Transverse colon (tissue), 4 donors: ENCODE data around the gene SLC15A2. TPM values are rescaled to one million over a fixed set of nuclear protein-coding genes. Genes with fewer than 3 reads are reported as not detected.
A peak's percentile ranks its signal among the peaks of the same experiment; 100 is the strongest.
"Not testable (repeated sequence)": the region's sequence is repeated elsewhere in the genome, so short reads cannot be mapped to it uniquely, and the experiment has no call there.

Experiments
- DNase-seq: peaks from one replicate; pipeline ENCODE4 v3.0.0-alpha.2; 2019
- H3K27ac ChIP-seq, 4 donors: fragments of 200-600 bp; sonication (generic); 2 replicates each; pipeline ENCODE4 v1.5.1; 2016 to 2018; ENCODE audit warnings: inconsistent platforms in 4 of 4
- H3K27me3 ChIP-seq: fragments of 200-600 bp; sonication (generic); 2 replicates; pipeline ENCODE4 v1.5.1; 2017; ENCODE audit warnings: inconsistent platforms
- H3K36me3 ChIP-seq, 4 donors: fragments of 200-600 bp; sonication (generic); 2 replicates each; pipeline ENCODE4 v1.5.1; 2017 to 2019; ENCODE audit warnings: inconsistent platforms in 4 of 4
- H3K4me1 ChIP-seq, 4 donors: fragments of 200-600 bp; sonication (generic); 2 replicates each; pipeline ENCODE4 v1.5.1; 2017 to 2020; ENCODE audit warnings: inconsistent platforms in 4 of 4
- H3K4me3 ChIP-seq, 4 donors: fragments of 200-600 bp; sonication (generic); 1 replicate in 1 of 4; 2 replicates in 3 of 4; pipeline versions ENCODE4 v1.5.1 to v1.6.1; 2017 to 2019; ENCODE audit warnings: inconsistent platforms in 4 of 4
- H3K9me3 ChIP-seq, 2 donors: fragments of 200-600 bp; sonication (generic); 2 replicates each; pipeline ENCODE4 v1.5.1; 2017 to 2019; ENCODE audit warnings: inconsistent platforms in 2 of 2
- CTCF ChIP-seq, 5 experiments: fragments of 200-600 bp in 3 of 5; fragments of 450-650 bp in 2 of 5; sonication (generic) in 3 of 5; IDR thresholded peaks; 1 replicate in 2 of 5; 2 replicates in 3 of 5; pipeline ENCODE4 v1.5.1; 2016 to 2017; ENCODE audit warnings: antibody characterized with exemption in 5 of 5, inconsistent platforms in 3 of 5, mild to moderate bottlenecking in 2 of 5, moderate library complexity in 1 of 5
- EP300 ChIP-seq: sonication (generic); formaldehyde crosslinking; IDR thresholded peaks from one replicate; pipeline ENCODE4 v1.6.1; 2017; ENCODE audit warnings: antibody characterized with exemption, low read depth
- POLR2A ChIP-seq: fragments of 450-650 bp; IDR thresholded peaks from one replicate; pipeline ENCODE4 v1.6.1; 2016; ENCODE audit warnings: antibody characterized with exemption, mild to moderate bottlenecking, moderate library complexity
- POLR2AphosphoS5 ChIP-seq, 3 donors: sonication (generic); formaldehyde crosslinking; IDR thresholded peaks; one replicate each; pipeline ENCODE4 v1.6.1; 2016; ENCODE audit warnings: antibody characterized with exemption in 3 of 3
- WGBS, 2 donors: methylation state at CpG; one replicate each; pipeline ENCODE4 v1.1.5; 2018; ENCODE audit warnings: low coverage in 1 of 2; 5-methylcytosine and 5-hydroxymethylcytosine counted together
- in situ Hi-C, 4 donors: fragments of 200-750 bp; cut with MboI; loops; one replicate each; pipeline versions ENCODE4 v1.15.0 to v1.15.1; 2017; ENCODE audit warnings: low sequenced_read_pairs in 3 of 4, low pct_ligation_motif_present in 1 of 4, low pct_unique_long_range_greater_than_20kb in 1 of 4
- intact Hi-C: fragments of 100-400 bp; cut with DNase I; formaldehyde crosslinking; loops from one replicate; pipeline ENCODE4 v1.15.1; 2023; ENCODE audit warnings: low total_unique reads
- total RNA-seq, 4 donors: library from RNA; depleted of rRNA; stranded (reverse); fragments of >200 nt; gene quantifications; one replicate each; pipeline ENCODE4 v1.1.0, GENCODE V29; 2016

The SLC15A2 gene
- total RNA-seq, 4 donors from 2014 or later: 1.1 to 5.6 (median 2.7) TPM

- H3K27me3 ChIP-seq: no peaks in the 10 kb centered on the region
- H3K27ac ChIP-seq: no peak overlapping the region
- DNase-seq: no peak
- no peaks in the 10 kb centered on the region for H3K4me1 ChIP-seq
- in situ Hi-C loops: no loop called here
- no peaks in the 10 kb centered on the region for H3K9me3 ChIP-seq
- WGBS, 2 donors: 91% methylated on average over 1 of the region's 1 CpG; no CpG with 5 or more reads in 1 of the 2 donors
- no peak overlapping the region for H3K4me3 ChIP-seq
- intact Hi-C loops: no loop called here
- no peak for TF ChIP-seq POLR2A
- no peak for TF ChIP-seq CTCF (IDR thresholded peaks at IDR 0.05)
- TF ChIP-seq EP300: no peak
- no peak for TF ChIP-seq POLR2AphosphoS5 (IDR thresholded peaks at IDR 0.05)
- peaks cover 0 to 3% (median 0%) of the 10 kb centered on the region in 4 donors for H3K36me3 ChIP-seq
Measured at GRCh38 chr3:121926380-121926779, 32.2 kb downstream of the SLC15A2 start.

- H3K9me3 ChIP-seq, H3K27me3 ChIP-seq, intact Hi-C loops, H3K36me3 ChIP-seq, in situ Hi-C loops: not testable (repeated sequence)
- peak; percentile 54 for DNase-seq
- Histone ChIP-seq H3K4me1 (peaks cover 0 to 15% (median 7%) of the 10 kb centered on the region in 4 donors), H3K27ac (peak overlapping the region; percentile 3 to 71 (median 54)), H3K4me3 (peak overlapping the region in 1 of 4 donors; percentile 34)
- TF ChIP-seq POLR2AphosphoS5 (IDR thresholded peaks at IDR 0.05): peak in 2 of 3 donors; percentile 33 to 63
- WGBS, 2 donors: 77% methylated on average over 28 of the region's 29 CpGs; no CpG with 5 or more reads in 1 of the 2 donors
Measured at GRCh38 chr3:121938141-121938855, 44.1 kb downstream of the SLC15A2 start.

- H3K27ac ChIP-seq: no peak overlapping the region
- WGBS, 2 donors: 60 to 69% methylated on average over 1 of the region's 1 CpG
- in situ Hi-C loops: no loop called here
- no peaks in the 10 kb centered on the region for H3K36me3 ChIP-seq
- no peaks in the 10 kb centered on the region for H3K27me3 ChIP-seq
- peaks cover 0 to 15% (median 7%) of the 10 kb centered on the region in 4 donors for H3K4me1 ChIP-seq
- no peak overlapping the region for H3K4me3 ChIP-seq
- intact Hi-C loops: no loop called here
- no peaks in the 10 kb centered on the region for H3K9me3 ChIP-seq
- DNase-seq: no peak
- TF ChIP-seq EP300 (no peak), POLR2A (no peak), CTCF (IDR thresholded peaks at IDR 0.05) (no peak), POLR2AphosphoS5 (IDR thresholded peaks at IDR 0.05) (no peak)
Measured at GRCh38 chr3:121941592-121941991, 47.4 kb downstream of the SLC15A2 start.

GRCh38 chr3:121942116-121942786 is 48.0 kb downstream of the SLC15A2 start:
- peak overlapping the region in 3 of 4 donors; percentile 24 to 49 (median 43) for H3K27ac ChIP-seq
- H3K9me3 ChIP-seq: no peaks in the 10 kb centered on the region
- peaks cover 0 to 15% (median 7%) of the 10 kb centered on the region in 4 donors for H3K4me1 ChIP-seq
- H3K36me3 ChIP-seq: no peaks in the 10 kb centered on the region
- no peaks in the 10 kb centered on the region for H3K27me3 ChIP-seq
- TF ChIP-seq POLR2AphosphoS5 (IDR thresholded peaks at IDR 0.05) (no peak), CTCF (IDR thresholded peaks at IDR 0.05) (no peak), POLR2A (no peak), EP300 (no peak)
- intact Hi-C loops: no loop called here
- WGBS, 2 donors: 46 to 51% methylated on average over 4 of the region's 4 CpGs
- DNase-seq: peak; percentile 57
- in situ Hi-C loops: no loop called here
- H3K4me3 ChIP-seq: no peak overlapping the region
